Measurements from ENCODE around the gene DHX40. TPM values are rescaled to one million over a fixed set of nuclear protein-coding genes. Genes with fewer than 3 reads are reported as not detected.
"Not testable (repeated sequence)": the region's sequence is repeated elsewhere in the genome, so short reads cannot be mapped to it uniquely, and the experiment has no call there.

DHX40 gene
- total and polyA plus RNA-seq, 10 donors, result 9.3 to 33.5 (median 25.4) TPM

GRCh38 chr17:59558953-59559352 is 6.5 kb upstream of the DHX40 start:
- Histone ChIP-seq H3K27me3 (replicated peaks in 1 of 7) (no peaks in the 10 kb centered on the region), H3K27ac (no peak overlapping the region)

GRCh38 chr17:59561042-59561441 is 4.4 kb upstream of the DHX40 start:
- H3K4me3 ChIP-seq, result no peak overlapping the region
- intact Hi-C loops (cut with DNase I; ENCODE audit: low total_unique reads), result loop anchor here (10.0 kb wide), 1 partner anchor 246 kb away; no protein-coding TSS in a partner anchor
- 75 to 94% (median 86%) methylated on average over 2 of the region's 2 CpGs for WGBS, 5 donors

More at GRCh38 chr17:59558953-59559352, 6.5 kb upstream of the DHX40 start:
- Histone ChIP-seq H3K4me1 (no peaks in the 10 kb centered on the region), H3K36me3 (no peaks in the 10 kb centered on the region), H3K9me3 (no peaks in the 10 kb centered on the region), H3K4me3 (no peak overlapping the region)
- intact Hi-C loops (cut with DNase I; ENCODE audit: low total_unique reads), result no loop called here
- peak in 1 of 11 experiments; percentile 11 for TF ChIP-seq CTCF (IDR thresholded peaks at IDR 0.05 in 8 of 11, conservative IDR thresholded peaks at IDR 0.05 in 3 of 11)
- no peak for TF ChIP-seq POLR2AphosphoS5 (IDR thresholded peaks at IDR 0.05)
- no peak for TF ChIP-seq POLR2A (IDR thresholded peaks at IDR 0.05)
- no peak for DNase-seq

GRCh38 chr17:59565959-59566324 is 532 bp downstream of the DHX40 start:
- Histone ChIP-seq H3K4me3 (peak overlapping the region; percentile 73 to 95 (median 86)), H3K27ac (peak overlapping the region; percentile 68 to 90 (median 86)), H3K9me3 (no peaks in the 10 kb centered on the region), H3K4me1 (peaks cover 9 to 33% (median 17%) of the 10 kb centered on the region in 6 donors), H3K36me3 (peaks cover 0 to 20% (median 2%) of the 10 kb centered on the region in 6 donors), H3K27me3 (replicated peaks in 1 of 7) (no peaks in the 10 kb centered on the region)
- WGBS, 5 donors, result 0 to 1% (median 0%) methylated on average over 9 of the region's 9 CpGs
- DNase-seq, result peak; percentile 76
- TF ChIP-seq CTCF (IDR thresholded peaks at IDR 0.05 in 8 of 11, conservative IDR thresholded peaks at IDR 0.05 in 3 of 11), result no peak
- no peak for TF ChIP-seq POLR2A (IDR thresholded peaks at IDR 0.05)
- no peak for TF ChIP-seq POLR2AphosphoS5 (IDR thresholded peaks at IDR 0.05)
- intact Hi-C loops (cut with DNase I; ENCODE audit: low total_unique reads), result loop anchor here (10.0 kb wide), 1 partner anchor 251 kb away; no protein-coding TSS in a partner anchor

More at GRCh38 chr17:59561042-59561441, 4.4 kb upstream of the DHX40 start:
- H3K9me3 ChIP-seq, result no peaks in the 10 kb centered on the region
- DNase-seq, result no peak
- no peaks in the 10 kb centered on the region for H3K27me3 ChIP-seq (replicated peaks in 1 of 7)
- no peak for TF ChIP-seq POLR2AphosphoS5 (IDR thresholded peaks at IDR 0.05)
- peak in 2 of 11 experiments; percentile 9 to 22 for TF ChIP-seq CTCF (IDR thresholded peaks at IDR 0.05 in 8 of 11, conservative IDR thresholded peaks at IDR 0.05 in 3 of 11)
- H3K27ac ChIP-seq, result no peak overlapping the region
- no peaks in the 10 kb centered on the region for H3K36me3 ChIP-seq
- peaks cover 1 to 9% (median 7%) of the 10 kb centered on the region in 6 donors for H3K4me1 ChIP-seq

GRCh38 chr17:59569151-59569550 is 3.7 kb downstream of the DHX40 start:
- H3K27me3 ChIP-seq (replicated peaks in 1 of 7); H3K27ac ChIP-seq; H3K4me3 ChIP-seq; H3K9me3 ChIP-seq; DNase-seq: not testable (repeated sequence)
- Histone ChIP-seq H3K36me3 (peaks cover 0 to 48% (median 21%) of the 10 kb centered on the region in 6 donors), H3K4me1 (peaks cover 9 to 38% (median 17%) of the 10 kb centered on the region in 6 donors)
- intact Hi-C loops (cut with DNase I; ENCODE audit: low total_unique reads), result loop anchor here (10.0 kb wide), 1 partner anchor 254 kb away; no protein-coding TSS in a partner anchor
- 97 to 99% (median 98%) methylated on average over 5 of the region's 5 CpGs for WGBS, 5 donors
